ENCODE data around the gene ENO1.
"Not testable (repeated sequence)": the region's sequence is repeated elsewhere in the genome, so short reads cannot be mapped to it uniquely, and the experiment has no call there.

The ENO1 gene

DNA sequence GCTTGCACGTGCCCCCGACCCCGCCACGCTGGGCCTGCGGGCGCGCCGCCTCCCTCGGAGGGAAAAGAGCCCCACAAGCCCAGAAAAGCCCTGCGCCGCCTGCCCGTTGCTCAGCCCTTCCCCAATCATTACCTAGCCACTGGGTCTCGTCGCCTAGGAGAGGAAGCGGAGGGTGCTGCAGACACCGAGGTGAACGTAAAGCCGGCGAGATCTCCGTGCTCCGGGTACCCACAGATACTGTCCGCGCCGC is at the start of gene ENO1:
TSS of gene ENO1 (minus strand) at position 239 of the 250 bp plus-strand sequence. CDS start 3,778 bp downstream, outside the sequence.
- TF ChIP-seq, protein P1, sequence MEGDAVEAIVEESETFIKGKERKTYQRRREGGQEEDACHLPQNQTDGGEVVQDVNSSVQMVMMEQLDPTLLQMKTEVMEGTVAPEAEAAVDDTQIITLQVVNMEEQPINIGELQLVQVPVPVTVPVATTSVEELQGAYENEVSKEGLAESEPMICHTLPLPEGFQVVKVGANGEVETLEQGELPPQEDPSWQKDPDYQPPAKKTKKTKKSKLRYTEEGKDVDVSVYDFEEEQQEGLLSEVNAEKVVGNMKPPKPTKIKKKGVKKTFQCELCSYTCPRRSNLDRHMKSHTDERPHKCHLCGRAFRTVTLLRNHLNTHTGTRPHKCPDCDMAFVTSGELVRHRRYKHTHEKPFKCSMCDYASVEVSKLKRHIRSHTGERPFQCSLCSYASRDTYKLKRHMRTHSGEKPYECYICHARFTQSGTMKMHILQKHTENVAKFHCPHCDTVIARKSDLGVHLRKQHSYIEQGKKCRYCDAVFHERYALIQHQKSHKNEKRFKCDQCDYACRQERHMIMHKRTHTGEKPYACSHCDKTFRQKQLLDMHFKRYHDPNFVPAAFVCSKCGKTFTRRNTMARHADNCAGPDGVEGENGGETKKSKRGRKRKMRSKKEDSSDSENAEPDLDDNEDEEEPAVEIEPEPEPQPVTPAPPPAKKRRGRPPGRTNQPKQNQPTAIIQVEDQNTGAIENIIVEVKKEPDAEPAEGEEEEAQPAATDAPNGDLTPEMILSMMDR (IDR thresholded peaks at IDR 0.05; ENCODE audit: low read length, missing control alignments) = no peak
- peak within 1 kb of the TSS; percentile 88 for H3K4me3 ChIP-seq (replicated peaks; ENCODE audit: low read depth, low read length)
- DNase-seq (ENCODE audit: low read depth) = no peak

GRCh38 chr1:8926707-8927694 is 48.5 kb upstream of the ENO1 start:
- no peak for DNase-seq (ENCODE audit: low read depth)
- no peak overlapping the region for H3K4me3 ChIP-seq (replicated peaks; ENCODE audit: low read depth, low read length)
- TF ChIP-seq, protein P1 (IDR thresholded peaks at IDR 0.05; ENCODE audit: low read length, missing control alignments) = no peak

- DNase-seq (ENCODE audit: low read depth) = no peak
- no peak overlapping the region for H3K4me3 ChIP-seq (replicated peaks; ENCODE audit: low read depth, low read length)
These were observed 47.5 kb upstream of the ENO1 start for GRCh38 chr1:8925960-8926359.

GRCh38 chr1:8925406-8925805 is 46.9 kb upstream of the ENO1 start:
- TF ChIP-seq, protein P1 (IDR thresholded peaks at IDR 0.05; ENCODE audit: low read length, missing control alignments) = no peak
- H3K4me3 ChIP-seq (replicated peaks; ENCODE audit: low read depth, low read length) = no peak overlapping the region
- no peak for DNase-seq (ENCODE audit: low read depth)

More at GRCh38 chr1:8925960-8926359, 47.5 kb upstream of the ENO1 start:
- TF ChIP-seq, protein P1 (IDR thresholded peaks at IDR 0.05; ENCODE audit: low read length, missing control alignments) = no peak

- H3K4me3 ChIP-seq (replicated peaks; ENCODE audit: low read depth, low read length) = no peak overlapping the region
- TF ChIP-seq, protein P1 (IDR thresholded peaks at IDR 0.05; ENCODE audit: low read length, missing control alignments) = no peak
- no peak for DNase-seq (ENCODE audit: low read depth)
These were observed 44.5 kb upstream of the ENO1 start for GRCh38 chr1:8922962-8923361.

DNA sequence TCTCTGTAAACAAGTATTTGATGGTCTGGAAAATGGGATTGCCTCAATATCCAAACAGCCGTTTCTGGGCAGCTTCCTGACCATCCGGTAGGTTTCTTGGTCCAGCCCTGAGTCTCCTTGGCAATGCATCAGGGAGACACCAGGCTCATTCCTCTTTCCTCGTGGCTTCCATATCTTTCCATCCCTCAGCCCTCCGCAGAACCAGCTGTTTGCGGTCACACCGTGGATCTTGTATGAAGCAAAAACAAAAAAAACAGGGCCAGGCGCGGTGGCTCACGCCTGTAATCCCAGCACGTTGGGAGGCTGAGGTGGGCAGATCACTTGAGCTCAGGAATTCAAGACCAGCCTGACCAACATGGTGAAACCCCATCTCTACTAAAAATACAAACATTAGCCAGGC is 39.0 kb upstream of the ENO1 start:
- DNase-seq (ENCODE audit: low read depth); H3K4me3 ChIP-seq (replicated peaks; ENCODE audit: low read depth, low read length): not testable (repeated sequence)

GRCh38 chr1:8915446-8915845 is 37.0 kb upstream of the ENO1 start:
- no peak for DNase-seq (ENCODE audit: low read depth)
- TF ChIP-seq, protein P1 (IDR thresholded peaks at IDR 0.05; ENCODE audit: low read length, missing control alignments) = no peak
- H3K4me3 ChIP-seq (replicated peaks; ENCODE audit: low read depth, low read length) = no peak overlapping the region
